ENCODE measurements around the gene COG5. TPM values are rescaled to one million over a fixed set of nuclear protein-coding genes. Genes with fewer than 3 reads are reported as not detected.

COG5 gene
- total RNA-seq, 2 experiments from 2014 or later: 34.0 to 37.7 TPM

DNA sequence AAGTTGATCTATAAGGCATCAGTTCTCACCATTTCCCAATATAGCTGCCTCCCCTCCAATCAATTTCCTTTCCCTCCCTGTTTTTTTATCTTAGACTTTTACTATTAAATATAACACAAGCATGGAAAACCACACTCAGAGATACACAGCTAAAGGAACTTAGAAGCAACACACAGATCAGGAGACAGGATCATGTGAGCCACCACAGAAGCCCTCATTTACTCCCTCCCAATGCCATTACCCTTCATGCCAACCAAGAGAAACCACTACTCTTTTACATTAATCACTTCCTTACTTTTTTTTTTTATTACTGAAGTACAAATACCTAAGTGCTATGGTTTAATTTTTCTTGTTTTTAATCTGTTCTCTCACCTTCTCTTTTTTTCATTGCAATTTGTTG, 33.0 kb downstream of the COG5 start:
- ChIA-PET CTCF (no interaction called here), POLR2A (interaction anchor here (0.7 kb wide), 1 partner anchor 256 kb away, joined by 9 read pairs; no protein-coding TSS in a partner anchor)

DNA sequence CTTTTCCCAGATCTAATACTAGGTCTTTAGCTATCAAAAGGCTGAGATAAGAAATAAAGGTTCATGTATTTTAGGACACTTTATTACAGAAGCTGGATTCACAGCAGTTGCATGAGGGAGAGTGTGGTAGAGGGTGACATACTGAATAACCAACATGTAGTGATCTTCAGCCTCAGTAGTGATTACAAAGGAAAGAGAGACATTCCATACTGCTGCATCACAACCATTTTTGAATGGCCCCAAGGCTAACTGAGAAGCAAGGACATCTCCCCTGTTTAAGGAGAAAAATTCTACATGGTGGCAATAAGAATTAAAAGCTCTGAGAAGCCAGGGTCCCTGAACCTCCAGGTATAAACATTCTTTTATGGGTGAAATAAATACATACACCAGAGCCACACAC, 35.3 kb downstream of the COG5 start:
- ChIA-PET CTCF (no interaction called here), POLR2A (no interaction called here)

GRCh38 chr7:107527196-107527595, 36.5 kb downstream of the COG5 start:
- POLR2A ChIA-PET: no interaction called here
- CTCF ChIA-PET: no interaction called here

GRCh38 chr7:107526672-107527071, 37.0 kb downstream of the COG5 start:
- POLR2A ChIA-PET: no interaction called here
- CTCF ChIA-PET: no interaction called here

- POLR2A ChIA-PET: no interaction called here
- CTCF ChIA-PET: no interaction called here
Observed at GRCh38 chr7:107506674-107507339, 56.9 kb downstream of the COG5 start.

GRCh38 chr7:107505997-107506673, 57.6 kb downstream of the COG5 start:
- ChIA-PET CTCF (interaction anchor here (1.4 kb wide), 1 partner anchor 43 kb away, joined by 3 read pairs; no protein-coding TSS in a partner anchor), POLR2A (no interaction called here)

DNA sequence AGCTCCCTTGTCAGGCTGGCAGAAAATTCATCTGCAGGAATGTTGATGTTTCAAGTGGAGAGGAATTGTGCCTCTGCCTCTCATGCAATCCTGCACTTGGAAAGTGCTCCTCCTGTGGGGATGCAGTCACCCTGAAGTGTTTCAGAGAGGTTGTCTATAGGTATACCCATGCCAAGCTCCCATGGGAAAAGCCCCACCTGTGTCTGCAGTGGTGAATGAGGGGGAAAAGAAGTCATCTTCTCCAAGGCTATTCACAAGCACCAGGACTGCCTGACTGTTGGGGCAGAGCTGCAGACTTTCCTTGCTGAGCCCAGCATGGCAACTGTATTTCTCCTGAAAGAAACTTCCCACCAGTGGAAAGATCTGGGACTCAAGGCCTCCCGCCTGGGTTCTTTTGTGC, 58.4 kb downstream of the COG5 start:
- ChIA-PET POLR2A (no interaction called here), CTCF (interaction anchor here (1.4 kb wide), 1 partner anchor 42 kb away, joined by 3 read pairs; no protein-coding TSS in a partner anchor)

GRCh38 chr7:107503687-107504086, 60.0 kb downstream of the COG5 start:
- ChIA-PET POLR2A (no interaction called here), CTCF (no interaction called here)

- ChIA-PET CTCF (no interaction called here), POLR2A (no interaction called here)
Observed at GRCh38 chr7:107502797-107503196, 60.9 kb downstream of the COG5 start.

GRCh38 chr7:107502154-107502553, 61.6 kb downstream of the COG5 start:
- CTCF ChIA-PET: no interaction called here
- POLR2A ChIA-PET: no interaction called here

DNA sequence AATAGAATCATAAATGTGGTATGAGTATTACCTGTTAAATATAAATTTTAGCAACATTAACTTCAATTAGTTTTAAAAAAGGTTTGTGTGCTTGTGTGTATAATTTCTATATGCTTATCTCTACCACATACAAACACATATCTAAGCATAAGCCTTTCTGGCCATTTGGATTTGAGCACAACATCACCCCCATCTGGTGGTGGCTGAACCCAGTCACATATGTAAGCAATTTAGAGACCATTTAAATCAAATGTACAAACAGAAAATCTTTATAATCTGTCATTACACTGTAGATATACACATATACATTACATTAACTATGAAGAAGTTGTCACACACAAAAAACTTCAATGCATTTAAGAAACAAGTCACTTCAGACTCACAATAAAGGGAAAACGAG, 62.1 kb downstream of the COG5 start:
- POLR2A ChIA-PET: no interaction called here
- CTCF ChIA-PET: no interaction called here

DNA sequence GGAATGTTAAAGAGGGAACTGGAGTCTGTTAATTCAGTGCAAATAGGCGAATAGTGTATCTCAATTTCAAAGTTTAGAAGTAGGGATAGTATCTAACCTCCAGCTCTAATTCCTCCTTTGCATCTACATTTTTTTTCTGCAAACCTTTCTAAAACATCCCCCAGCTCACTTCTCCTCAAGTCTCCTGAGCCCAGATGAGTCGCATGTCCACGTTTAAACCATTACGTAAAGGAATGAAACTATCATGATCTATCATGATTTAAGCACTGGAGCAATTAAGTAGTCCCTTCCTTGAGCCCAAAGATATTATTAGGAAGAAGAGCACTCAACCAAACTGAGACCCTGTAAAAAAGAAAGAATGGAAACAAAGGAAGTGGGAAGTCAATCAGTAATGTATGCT, 64.0 kb downstream of the COG5 start:
- POLR2A ChIA-PET: no interaction called here
- CTCF ChIA-PET: interaction anchor here (0.7 kb wide), 1 partner anchor 986 kb away, joined by 3 read pairs; no protein-coding TSS in a partner anchor

- ChIA-PET POLR2A (no interaction called here), CTCF (interaction anchor here (1.1 kb wide), 1 partner anchor 33 kb away, joined by 3 read pairs; no protein-coding TSS in a partner anchor)
Observed at GRCh38 chr7:107495516-107495915, 68.2 kb downstream of the COG5 start.

DNA sequence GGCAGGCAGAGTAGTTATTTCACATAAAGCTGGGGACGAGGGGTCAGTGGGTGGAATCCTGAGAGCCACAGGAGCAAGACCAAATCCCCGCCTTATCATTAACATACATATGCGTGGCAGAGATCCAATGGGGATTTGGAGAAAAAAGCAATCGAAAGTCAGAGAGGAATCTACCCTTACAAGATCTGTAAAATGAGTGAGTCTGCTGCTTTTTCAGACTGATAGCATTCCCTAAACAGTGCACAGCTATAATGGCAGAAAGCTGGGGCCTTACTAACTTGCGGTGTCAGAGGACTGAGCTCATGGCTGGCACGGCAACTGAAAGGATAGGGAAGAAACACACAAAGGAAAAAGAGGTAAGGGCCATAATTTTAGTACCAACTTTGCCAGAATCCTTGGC, 68.8 kb downstream of the COG5 start:
- ChIA-PET CTCF (interaction anchor here (1.1 kb wide), 1 partner anchor 32 kb away, joined by 3 read pairs; no protein-coding TSS in a partner anchor), POLR2A (no interaction called here)

- ChIA-PET CTCF (interaction anchor here (1.1 kb wide), 1 partner anchor 31 kb away, joined by 3 read pairs; no protein-coding TSS in a partner anchor), POLR2A (no interaction called here)
Observed at GRCh38 chr7:107494315-107494751, 69.4 kb downstream of the COG5 start.

DNA sequence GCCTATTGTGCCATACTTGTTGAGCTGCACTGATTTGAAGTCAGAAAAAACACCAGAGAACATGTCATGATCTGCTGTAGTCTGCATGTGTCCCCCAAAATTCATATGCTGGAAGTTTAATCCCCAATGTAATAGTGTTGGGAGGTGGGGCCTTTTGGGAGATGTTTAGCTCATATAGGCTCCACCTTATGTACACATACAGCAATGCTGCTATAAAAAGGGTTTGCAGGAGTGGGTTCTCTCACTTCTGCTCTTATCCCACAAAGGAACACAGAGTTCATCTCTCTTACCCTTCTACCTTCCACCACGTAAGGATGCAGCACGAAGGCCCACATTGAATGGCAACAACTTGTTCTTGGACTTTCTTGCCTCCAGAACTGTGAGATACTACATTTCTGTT, 70.8 kb downstream of the COG5 start:
- POLR2A ChIA-PET: no interaction called here
- CTCF ChIA-PET: no interaction called here

DNA sequence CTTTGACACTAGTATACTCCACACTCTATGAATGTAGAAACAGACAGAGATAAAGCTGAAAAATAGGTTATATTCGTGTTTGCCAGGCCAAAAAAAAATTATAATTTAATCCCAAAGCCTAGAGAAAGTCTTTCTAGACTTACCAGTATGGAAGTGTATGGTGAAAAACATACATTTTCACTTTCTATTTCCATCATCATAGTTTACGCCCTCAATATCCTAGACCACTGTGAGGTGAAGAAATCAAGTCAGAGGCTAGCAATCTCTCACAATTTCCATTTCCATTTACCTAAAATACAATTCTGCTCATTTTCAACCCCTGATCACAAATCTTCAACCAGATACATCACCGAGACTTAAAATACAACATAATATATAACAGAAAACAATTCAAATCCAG, 77.7 kb downstream of the COG5 start:
- ChIA-PET CTCF (no interaction called here), POLR2A (no interaction called here)

- POLR2A ChIA-PET: no interaction called here
- CTCF ChIA-PET: no interaction called here
Observed at GRCh38 chr7:107482571-107482970, 81.1 kb downstream of the COG5 start.

DNA sequence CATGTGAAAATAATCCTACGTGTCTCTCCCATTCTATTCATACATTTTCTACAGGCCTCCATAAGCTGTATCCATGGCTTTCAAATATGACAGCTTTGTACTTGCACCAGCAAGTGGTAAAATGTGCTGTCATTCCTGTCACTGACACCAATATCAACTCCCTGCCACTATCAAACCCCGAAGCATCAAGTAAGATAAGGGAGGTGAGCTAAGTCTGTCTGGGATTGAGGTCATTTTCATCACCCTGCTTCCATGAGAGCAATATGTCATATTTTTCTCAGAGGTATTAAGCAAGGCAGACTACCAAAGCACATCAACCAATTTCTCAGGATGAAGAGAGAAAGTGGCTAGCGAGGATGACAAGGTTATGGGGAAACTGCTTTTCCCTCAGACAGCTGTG, 82.8 kb downstream of the COG5 start:
- ChIA-PET CTCF (no interaction called here), POLR2A (no interaction called here)

DNA sequence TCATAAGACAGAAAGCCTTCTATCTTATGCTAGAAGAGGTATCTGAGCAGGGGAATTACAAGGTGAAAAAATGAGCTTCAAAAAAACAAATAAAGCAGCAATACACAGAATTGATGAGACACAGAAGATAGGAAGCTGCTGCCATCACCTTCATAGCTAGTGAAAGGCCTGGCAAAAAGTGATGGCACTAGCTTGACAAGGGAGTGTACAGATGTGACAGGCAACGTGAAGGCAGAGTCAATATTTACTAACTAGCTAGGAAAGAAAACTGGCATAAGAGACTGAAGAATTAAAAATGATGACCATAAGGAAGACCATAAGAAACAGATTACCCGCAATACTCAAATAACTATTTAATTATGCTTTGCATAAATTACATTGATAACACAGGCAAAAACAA, 84.4 kb downstream of the COG5 start:
- POLR2A ChIA-PET: no interaction called here
- CTCF ChIA-PET: no interaction called here

- POLR2A ChIA-PET: no interaction called here
- CTCF ChIA-PET: no interaction called here
Observed at GRCh38 chr7:107474104-107474521, 89.6 kb downstream of the COG5 start.

DNA sequence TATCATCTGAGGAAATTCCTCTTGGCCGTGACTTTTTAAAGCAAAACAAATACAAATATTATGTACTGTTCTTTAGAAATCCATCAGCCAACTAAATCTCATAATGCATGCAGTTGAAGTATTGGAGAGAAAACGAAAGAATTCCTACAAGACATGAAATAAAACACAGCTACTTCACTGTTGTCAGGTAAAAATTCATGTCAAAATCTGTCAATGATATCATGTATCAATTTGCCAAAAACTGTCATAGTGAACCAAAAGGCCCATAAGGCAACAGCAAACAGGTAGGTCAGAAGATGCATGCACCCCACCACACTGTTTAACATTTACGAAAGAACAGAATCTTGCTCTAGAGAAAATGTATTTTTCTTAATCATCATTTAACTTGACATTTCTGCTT, 91.6 kb downstream of the COG5 start:
- ChIA-PET CTCF (no interaction called here), POLR2A (no interaction called here)
